Activated CD8-positive, alpha-beta memory T cell treated with anti-CD3 and anti-CD28 coated beads, Interleukin-2, amount 50 U/mL, for 24 hours (primary cell): ENCODE measurements around the gene FUCA1.
"Not testable (repeated sequence)": the region's sequence is repeated elsewhere in the genome, so short reads cannot be mapped to it uniquely, and the experiment has no call there.

ENCODE experiments used
- DNase-seq: peaks from one replicate; pipeline ENCODE4 v3.0.0-alpha.2; 2020; ENCODE audit errors: extremely low read depth

Gene FUCA1

GRCh38 chr1:23895993-23896392 lies 27.9 kb upstream of the FUCA1 start:
- no peak for DNase-seq

GRCh38 chr1:23895082-23895481 lies 27.0 kb upstream of the FUCA1 start:
- DNase-seq, result no peak

DNA sequence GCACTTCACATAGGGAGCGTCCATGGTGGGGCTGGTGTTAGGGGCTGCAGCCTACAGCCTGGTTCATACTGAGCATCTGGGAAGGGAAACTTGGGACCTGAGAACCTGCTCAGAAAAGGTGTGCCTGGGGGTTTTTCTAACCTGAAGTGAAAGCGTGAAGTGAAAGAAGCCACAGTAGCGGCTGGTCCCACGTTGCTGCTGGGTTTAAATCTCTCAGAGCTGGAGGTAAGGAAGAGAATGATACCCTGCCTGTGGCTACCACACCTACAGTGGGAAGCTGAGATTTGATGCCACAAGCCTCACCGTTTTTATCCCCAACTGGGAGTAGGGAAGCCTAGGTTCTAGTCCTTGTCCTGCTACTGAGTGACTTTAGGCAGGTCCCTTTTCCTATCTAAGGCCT lies 21.0 kb upstream of the FUCA1 start:
- no peak for DNase-seq

GRCh38 chr1:23885222-23885621 lies 17.1 kb upstream of the FUCA1 start:
- DNase-seq, result no peak

DNA sequence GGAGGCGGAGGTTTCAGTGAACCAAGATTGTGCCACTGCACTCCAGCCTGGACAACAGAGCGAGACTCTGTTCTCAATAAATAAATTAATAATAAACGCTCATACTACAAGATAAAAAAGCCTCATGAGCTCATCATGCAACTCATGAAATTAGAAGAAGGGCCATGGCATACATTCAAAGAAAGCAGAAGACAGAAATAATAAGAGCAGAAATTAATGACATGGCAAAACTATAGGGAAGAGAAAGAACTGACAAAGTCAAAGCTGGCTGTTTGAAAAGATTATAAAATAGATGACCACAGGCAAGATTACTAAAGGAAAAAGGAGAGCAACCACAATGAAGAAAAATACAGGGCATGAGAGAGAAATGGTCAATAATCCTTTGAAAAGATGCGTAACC lies 14.7 kb upstream of the FUCA1 start:
- no peak for DNase-seq

GRCh38 chr1:23879809-23880208 lies 11.7 kb upstream of the FUCA1 start:
- DNase-seq, result no peak

DNA sequence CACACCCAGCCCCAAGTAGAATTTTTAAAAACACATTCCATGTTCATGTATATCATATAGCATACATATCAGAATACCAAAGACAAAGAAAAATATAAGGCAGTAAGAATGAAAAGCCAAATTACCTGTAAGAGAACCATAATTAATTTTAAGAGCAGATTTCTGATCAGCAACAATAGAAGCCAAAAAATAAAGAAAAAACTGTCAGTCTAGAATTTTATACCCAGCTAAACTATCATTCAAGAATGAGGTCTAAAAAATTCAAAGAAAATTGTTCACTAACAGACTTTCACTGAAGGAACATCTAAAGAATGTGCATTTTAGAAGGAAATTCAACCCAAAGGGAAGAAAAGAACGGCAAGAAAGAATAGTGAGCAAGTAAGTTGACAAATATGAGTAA lies 10.6 kb upstream of the FUCA1 start:
- DNase-seq, result no peak

GRCh38 chr1:23875382-23875781 lies 7.3 kb upstream of the FUCA1 start:
- DNase-seq, result no peak

GRCh38 chr1:23872421-23872820 lies 4.3 kb upstream of the FUCA1 start:
- DNase-seq, result no peak

GRCh38 chr1:23869051-23869450 lies 961 bp upstream of the FUCA1 start:
- DNase-seq, result no peak

- DNase-seq, result no peak
Measured at GRCh38 chr1:23868557-23869016, 497 bp upstream of the FUCA1 start.

DNA sequence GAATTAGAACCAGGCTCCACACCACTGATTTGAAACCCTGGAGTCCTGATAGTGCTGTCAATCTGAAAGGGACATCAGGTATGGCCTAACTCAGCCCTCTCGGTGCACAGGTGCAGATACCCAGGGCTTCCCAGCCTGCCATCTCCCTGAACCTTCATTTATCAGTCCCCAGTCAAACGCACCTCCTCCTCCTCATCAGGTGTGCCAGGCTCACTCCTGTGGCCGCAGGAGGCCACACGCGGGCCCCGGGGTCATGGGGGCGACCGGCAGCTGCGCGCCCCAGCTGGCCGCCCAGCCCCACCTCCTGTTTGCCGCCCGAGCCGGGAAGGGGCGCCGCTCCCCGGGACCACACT lies 572 bp downstream of the FUCA1 start:
- no peak for DNase-seq

DNA sequence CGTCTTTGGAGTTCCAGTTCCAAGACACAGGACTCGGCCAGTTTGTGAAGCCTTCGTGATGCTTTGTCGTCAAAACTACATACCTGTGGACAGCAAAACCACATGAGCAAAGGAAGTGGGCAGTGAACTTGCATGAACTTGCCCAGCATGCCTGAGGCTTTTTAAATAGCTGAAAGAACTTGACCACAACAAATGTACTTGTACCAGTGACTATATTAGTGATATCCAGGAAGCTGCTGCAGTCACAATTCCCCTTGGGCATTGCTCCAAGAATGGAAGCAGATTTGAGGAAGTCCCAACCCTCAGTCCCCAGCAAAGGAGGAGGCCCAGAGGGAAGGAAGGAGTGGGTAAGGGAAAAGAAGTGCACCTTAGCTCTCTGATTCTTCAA lies 2.6 kb downstream of the FUCA1 start:
- no peak for DNase-seq

GRCh38 chr1:23864801-23865542 lies 3.1 kb downstream of the FUCA1 start:
- no peak for DNase-seq

DNA sequence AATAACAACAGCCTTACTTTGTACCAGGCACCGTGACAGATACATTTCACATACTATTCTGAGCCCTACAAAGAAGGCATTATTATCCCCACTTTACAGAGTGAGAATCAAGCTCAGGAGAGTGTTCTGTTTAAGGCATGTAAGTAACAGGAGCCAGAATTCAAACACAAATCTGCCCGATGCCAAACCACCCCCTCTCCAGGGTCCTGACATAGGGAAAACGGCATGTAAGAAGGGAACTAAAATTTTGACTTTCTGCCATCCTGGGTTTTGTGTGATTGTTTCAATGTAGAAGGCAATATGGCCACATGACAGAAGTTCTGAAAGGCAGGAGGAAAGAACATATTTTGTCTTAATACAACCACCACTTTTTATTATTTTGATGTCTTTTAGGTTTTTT lies 5.5 kb downstream of the FUCA1 start:
- no peak for DNase-seq

GRCh38 chr1:23854568-23854967 lies 13.5 kb downstream of the FUCA1 start:
- DNase-seq, result no peak

DNA sequence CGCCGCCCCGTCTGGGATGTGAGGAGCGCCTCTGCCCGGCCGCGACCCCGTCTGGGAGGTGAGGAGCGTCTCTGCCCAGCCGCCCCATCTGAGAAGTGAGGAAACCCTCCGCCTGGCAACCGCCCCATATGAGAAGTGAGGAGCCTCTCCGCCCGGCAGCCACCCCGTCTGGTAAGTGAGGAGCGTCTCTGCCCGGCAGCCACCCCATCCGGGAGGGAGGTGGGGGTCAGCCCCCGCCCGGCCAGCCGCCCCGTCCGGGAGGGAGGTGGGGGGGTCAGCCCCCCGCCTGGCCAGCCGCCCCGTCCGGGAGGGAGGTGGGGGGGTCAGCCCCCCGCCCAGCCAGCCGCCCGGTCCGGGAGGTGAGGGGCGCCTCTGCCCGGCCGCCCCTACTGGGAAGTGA lies 15.0 kb downstream of the FUCA1 start:
- not testable (repeated sequence) for DNase-seq

- not testable (repeated sequence) for DNase-seq
Measured at GRCh38 chr1:23851406-23851805, 16.7 kb downstream of the FUCA1 start.

DNA sequence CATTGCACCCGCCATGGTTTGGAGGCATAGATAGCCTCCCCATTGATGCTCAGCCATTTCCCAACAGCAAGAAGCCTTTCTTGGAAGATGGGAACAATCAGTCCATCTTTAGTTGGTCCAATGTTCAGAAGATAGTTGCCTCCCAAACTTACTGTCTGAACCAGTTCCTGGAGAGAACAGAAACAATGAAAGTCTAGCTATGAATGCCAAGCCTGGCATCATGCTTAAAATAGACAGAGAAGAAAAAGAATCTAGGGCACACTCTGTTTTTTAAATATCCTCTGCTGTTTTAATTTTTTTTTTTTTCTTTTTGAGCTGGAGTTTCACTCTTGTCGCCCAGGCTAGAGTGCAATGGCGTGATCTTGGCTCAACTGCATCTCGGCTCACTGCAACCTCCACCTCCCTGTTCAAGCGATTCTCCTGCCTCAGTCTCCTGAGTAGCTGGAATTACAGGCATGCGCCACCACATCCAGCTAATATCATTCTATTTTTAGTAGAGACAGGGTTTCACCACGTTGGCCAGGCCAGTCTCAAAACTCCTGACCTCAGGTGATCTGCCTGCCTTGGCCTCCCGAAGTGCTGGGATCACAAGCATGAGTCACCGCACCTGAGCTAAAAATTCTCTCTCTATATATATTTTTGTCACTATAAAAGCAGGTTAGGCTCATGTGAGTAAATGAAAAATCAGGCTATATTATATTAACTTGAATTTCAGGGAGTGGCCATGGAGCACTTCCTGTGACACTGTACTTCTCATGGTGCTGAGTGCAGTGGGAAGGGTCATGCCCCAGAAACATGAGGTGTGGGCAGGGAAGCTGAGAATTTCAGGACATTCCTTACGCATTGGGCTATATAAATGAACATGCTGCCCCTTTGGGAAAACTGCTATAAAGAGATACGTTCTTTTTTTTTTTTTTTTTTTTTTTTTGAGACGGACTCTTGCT lies 19.1 kb downstream of the FUCA1 start:
- DNase-seq, result no peak

DNA sequence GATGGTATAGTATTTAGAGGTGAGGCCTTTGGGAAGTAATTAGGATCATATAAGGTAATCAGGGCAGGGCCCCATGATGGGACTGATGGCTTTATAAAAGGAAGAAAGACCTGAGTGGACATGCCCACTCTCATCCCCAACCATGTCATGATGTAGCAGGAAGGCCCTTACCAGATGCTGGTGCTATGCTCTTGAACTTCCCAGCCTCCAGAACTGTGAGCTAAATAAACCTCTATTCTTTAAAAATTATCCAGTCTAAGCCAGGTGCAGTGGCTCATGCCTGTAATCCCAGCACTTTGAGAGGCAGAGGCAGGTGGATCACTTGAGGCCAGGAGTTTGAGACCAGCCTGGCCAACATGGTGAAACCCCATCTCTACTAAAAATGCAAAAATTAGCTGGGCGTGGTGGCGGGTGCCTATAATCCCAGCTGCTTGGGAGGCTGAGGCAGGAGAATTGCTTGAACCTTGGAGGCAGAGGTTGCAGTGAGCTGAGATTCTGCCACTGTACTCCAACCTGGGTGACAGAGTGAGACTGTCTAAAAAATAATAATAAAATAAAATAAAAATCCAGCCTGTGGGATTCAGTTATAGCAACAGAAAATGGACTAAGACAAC lies 20.5 kb downstream of the FUCA1 start:
- not testable (repeated sequence) for DNase-seq

- no peak for DNase-seq
Measured at GRCh38 chr1:23845163-23845562, 22.9 kb downstream of the FUCA1 start.

- no peak for DNase-seq
Measured at GRCh38 chr1:23843644-23844043, 24.4 kb downstream of the FUCA1 start.
